ENCODE data around the gene CCM2.
A peak's percentile ranks its signal among the peaks of the same experiment; 100 is the strongest.

CCM2 gene

DNA sequence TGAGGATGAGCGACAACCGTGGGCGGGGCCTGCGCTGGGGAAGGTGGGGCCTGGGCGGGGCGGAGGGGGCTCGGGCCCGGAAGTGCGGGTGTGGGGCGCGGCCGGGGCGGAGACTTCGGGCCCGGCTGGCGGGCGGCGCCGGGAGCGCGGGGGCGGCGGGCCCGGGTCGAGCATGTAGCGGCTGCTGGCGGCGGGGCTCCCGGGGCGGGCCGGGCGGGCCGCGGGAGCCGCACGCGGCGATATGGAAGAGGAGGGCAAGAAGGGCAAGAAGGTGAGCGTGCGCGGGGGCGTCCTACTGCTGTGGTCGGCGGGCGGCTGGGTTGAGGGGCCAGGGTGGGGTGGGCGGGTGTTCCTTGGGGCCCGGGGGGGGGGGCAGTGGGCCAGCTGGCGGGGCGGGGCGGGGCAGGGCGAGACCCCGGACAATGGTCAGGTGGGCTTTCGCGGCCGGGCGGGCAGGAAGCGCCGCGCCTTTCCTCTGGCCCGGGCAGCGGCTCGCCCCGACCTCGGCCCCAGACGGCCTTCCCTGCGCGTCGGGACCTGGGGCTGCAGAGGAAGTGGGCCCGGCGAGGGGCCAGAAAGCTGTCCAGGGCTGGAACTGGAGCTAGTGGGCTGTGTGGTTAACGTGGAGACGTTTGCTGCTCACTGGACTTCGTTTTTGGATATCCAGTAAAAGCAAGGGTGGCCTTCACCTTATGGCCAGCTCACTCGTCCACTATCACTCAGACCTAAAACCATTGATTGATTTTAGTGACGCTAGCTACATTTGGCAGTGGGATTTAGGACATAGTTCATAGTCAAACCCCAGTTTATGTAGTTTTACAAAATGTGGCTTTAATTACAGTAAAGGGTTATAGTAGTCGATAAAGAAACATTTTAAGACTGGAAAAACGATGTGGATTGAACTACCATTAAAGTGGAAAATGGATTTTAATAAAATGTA lies at the start of gene CCM2:
Gene CCM2 (plus strand): TSS at position 109 of the 940 bp plus-strand sequence. CDS start 133 bp downstream, at position 242.
- DNase-seq (ENCODE audit: low read depth): no peak
- peak within 1 kb of the TSS; percentile 63 for H3K4me3 ChIP-seq (ENCODE audit: low read depth, low read length)

- H3K4me3 ChIP-seq (ENCODE audit: low read depth, low read length): no peak overlapping the region
- no peak for DNase-seq (ENCODE audit: low read depth)
Observed at GRCh38 chr7:44953156-44953555, 46.8 kb upstream of the CCM2 start.

- no peak overlapping the region for H3K4me3 ChIP-seq (ENCODE audit: low read depth, low read length)
- no peak for DNase-seq (ENCODE audit: low read depth)
Observed at GRCh38 chr7:44955733-44956132, 44.3 kb upstream of the CCM2 start.

GRCh38 chr7:44956157-44956766 lies 43.7 kb upstream of the CCM2 start:
- no peak overlapping the region for H3K4me3 ChIP-seq (ENCODE audit: low read depth, low read length)
- no peak for DNase-seq (ENCODE audit: low read depth)

DNA sequence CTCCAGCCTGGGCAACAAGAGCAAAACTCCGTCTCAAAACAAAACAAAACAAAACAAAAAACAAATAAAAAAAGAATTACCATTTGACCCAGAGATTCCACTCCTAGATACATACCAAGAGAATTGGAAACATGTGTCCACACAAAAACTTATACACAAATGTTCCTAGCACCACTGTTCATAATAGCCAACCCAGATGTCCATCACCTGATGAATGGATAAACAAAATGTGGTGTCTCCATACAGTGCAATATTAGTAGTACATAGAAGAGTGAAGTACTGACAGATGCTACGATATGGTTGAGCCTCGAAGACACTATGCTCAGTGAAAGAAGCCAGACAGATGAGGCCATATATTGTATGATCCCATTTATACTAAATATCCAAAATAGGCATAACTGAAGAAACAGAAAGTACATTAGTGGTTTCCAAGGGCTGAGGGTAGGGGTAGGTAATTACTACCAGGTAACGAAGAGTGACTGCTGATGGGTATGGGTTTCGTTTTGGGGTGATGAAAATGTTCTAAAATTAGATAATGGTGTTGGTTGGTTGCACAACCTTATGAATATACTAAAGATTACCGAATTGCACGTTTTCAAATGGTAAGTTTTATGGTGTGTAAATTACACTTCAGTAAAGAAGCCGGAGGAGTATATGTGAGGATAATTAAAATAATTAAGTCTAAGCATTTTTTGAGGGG lies 41.2 kb upstream of the CCM2 start:
- no peak for DNase-seq (ENCODE audit: low read depth)
- H3K4me3 ChIP-seq (ENCODE audit: low read depth, low read length): no peak overlapping the region

GRCh38 chr7:44959433-44959951 lies 40.5 kb upstream of the CCM2 start:
- H3K4me3 ChIP-seq (ENCODE audit: low read depth, low read length): no peak overlapping the region
- no peak for DNase-seq (ENCODE audit: low read depth)

GRCh38 chr7:44960011-44960580 lies 39.9 kb upstream of the CCM2 start:
- DNase-seq (ENCODE audit: low read depth): no peak
- no peak overlapping the region for H3K4me3 ChIP-seq (ENCODE audit: low read depth, low read length)

GRCh38 chr7:44961844-44962482 lies 38.0 kb upstream of the CCM2 start:
- DNase-seq (ENCODE audit: low read depth): no peak
- peak overlapping the region; percentile 48 for H3K4me3 ChIP-seq (ENCODE audit: low read depth, low read length)

GRCh38 chr7:44962483-44963251 lies 37.3 kb upstream of the CCM2 start:
- DNase-seq (ENCODE audit: low read depth): peak; percentile 6
- H3K4me3 ChIP-seq (ENCODE audit: low read depth, low read length): peak overlapping the region; percentile 48

- no peak overlapping the region for H3K4me3 ChIP-seq (ENCODE audit: low read depth, low read length)
- no peak for DNase-seq (ENCODE audit: low read depth)
Observed at GRCh38 chr7:44963364-44964290, 36.4 kb upstream of the CCM2 start.

DNA sequence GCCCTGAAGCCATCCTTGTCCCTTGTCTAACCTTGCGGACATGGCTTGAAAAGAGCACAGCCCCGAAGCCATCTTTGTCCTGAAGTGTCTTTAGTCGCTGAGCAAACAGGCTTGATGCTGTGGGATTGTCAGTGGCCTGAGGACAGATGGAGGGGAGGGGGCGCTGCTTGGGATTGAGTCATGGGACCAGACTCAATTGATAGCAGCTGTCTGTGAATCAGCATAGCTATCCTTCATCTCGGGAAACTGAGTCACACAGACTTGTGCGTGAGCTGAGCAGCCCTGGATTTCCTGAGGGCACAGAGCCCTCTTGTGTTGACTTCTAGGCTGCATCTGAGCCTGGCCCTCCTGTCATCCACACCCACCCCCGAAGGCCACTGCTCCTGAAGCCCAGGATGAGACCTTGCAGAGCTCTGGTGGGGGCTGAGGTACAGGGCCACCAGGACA lies 35.6 kb upstream of the CCM2 start:
- no peak overlapping the region for H3K4me3 ChIP-seq (ENCODE audit: low read depth, low read length)
- DNase-seq (ENCODE audit: low read depth): no peak

GRCh38 chr7:44964831-44965440 lies 35.1 kb upstream of the CCM2 start:
- no peak for DNase-seq (ENCODE audit: low read depth)
- no peak overlapping the region for H3K4me3 ChIP-seq (ENCODE audit: low read depth, low read length)

DNA sequence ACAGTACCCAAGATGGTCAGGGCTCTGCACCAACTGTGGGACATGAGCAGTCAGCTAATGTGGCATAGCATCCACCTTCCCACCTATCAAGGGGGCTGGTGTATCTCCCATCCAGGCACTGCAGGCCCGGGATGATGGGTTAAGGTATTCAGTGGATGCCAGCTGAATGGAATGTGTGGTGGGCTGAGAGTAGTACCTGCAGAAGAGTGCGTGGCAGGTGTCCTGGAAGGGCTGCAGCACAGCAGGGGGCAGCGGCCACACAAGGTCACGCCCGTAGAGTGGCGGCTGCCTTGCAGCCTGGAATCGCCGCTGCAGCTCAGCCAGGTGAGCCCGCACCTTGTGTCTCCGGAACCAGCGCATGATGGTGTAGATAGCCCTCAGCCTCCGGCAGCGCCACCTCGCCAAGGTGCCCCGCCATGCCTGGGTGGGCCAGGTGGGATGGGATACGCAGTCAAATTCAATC lies 34.5 kb upstream of the CCM2 start:
- DNase-seq (ENCODE audit: low read depth): no peak
- no peak overlapping the region for H3K4me3 ChIP-seq (ENCODE audit: low read depth, low read length)

GRCh38 chr7:44965937-44966730 lies 33.9 kb upstream of the CCM2 start:
- no peak for DNase-seq (ENCODE audit: low read depth)
- no peak overlapping the region for H3K4me3 ChIP-seq (ENCODE audit: low read depth, low read length)

GRCh38 chr7:44966731-44967538 lies 33.1 kb upstream of the CCM2 start:
- no peak overlapping the region for H3K4me3 ChIP-seq (ENCODE audit: low read depth, low read length)
- DNase-seq (ENCODE audit: low read depth): no peak

Data from skeletal muscle cell (primary cell).